Measurements from ENCODE around the gene RPL9. TPM values are rescaled to one million over a fixed set of nuclear protein-coding genes. Genes with fewer than 3 reads are reported as not detected.

Gene RPL9
- total and polyA plus RNA-seq, 2 of the 8 experiments (the other 6 are each of a cell fraction or from before 2014, with no cell fraction given): 1,161 to 1,184 TPM

DNA sequence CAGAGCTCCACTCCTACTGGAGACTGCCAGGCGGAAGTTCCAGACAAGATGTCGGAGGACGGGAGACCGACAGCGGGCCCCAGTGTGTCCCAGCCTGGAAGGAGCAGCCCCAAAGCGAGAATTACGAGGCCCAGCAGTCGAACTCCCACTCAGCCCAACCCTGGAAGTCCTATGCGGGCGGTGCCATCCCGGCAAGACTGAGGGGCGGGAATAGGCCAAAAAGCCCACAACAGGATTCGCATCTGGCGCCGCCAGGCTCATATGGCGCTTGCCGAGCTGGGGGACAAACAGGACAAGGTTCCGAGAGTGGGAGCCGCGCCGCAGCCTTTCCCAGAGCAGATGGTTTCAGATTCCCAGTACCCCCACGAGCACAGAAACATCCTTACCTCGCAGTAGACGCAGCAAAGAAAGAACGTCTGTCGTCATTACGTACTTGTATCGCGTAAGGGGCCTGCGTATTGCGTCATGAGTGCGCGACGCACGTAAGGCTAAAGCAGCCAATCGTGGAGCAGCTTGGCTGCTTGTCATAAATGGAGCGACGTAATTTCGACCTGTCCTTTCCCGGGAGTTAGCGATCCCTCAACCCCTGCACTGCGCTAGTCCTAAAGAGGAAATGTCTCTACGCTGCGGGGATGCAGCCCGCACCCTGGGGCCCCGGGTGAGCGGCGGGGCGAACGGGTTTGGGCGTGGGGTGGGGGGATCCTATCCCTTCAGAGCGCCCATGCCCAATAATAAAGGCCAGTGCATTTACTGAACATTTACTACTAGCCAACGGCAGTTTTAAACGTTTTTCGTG, at the start of gene RPL9, which contains the start of gene LIAS (continued):
- TF ChIP-seq, protein P1, sequence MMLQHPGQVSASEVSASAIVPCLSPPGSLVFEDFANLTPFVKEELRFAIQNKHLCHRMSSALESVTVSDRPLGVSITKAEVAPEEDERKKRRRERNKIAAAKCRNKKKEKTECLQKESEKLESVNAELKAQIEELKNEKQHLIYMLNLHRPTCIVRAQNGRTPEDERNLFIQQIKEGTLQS (IDR thresholded peaks at IDR 0.05; ENCODE audit: insufficient read depth, low read depth, low read length): peak; percentile 86
- TF ChIP-seq SUZ12 (IDR thresholded peaks at IDR 0.05; ENCODE audit: low read length): no peak
- peak; percentile 97 to 99 for TF ChIP-seq POLR2A (IDR thresholded peaks at IDR 0.05; ENCODE audit: control extremely low read depth in 1 of 2, low read depth in 2 of 2, low read length in 2 of 2)
- TF ChIP-seq, protein P2, sequence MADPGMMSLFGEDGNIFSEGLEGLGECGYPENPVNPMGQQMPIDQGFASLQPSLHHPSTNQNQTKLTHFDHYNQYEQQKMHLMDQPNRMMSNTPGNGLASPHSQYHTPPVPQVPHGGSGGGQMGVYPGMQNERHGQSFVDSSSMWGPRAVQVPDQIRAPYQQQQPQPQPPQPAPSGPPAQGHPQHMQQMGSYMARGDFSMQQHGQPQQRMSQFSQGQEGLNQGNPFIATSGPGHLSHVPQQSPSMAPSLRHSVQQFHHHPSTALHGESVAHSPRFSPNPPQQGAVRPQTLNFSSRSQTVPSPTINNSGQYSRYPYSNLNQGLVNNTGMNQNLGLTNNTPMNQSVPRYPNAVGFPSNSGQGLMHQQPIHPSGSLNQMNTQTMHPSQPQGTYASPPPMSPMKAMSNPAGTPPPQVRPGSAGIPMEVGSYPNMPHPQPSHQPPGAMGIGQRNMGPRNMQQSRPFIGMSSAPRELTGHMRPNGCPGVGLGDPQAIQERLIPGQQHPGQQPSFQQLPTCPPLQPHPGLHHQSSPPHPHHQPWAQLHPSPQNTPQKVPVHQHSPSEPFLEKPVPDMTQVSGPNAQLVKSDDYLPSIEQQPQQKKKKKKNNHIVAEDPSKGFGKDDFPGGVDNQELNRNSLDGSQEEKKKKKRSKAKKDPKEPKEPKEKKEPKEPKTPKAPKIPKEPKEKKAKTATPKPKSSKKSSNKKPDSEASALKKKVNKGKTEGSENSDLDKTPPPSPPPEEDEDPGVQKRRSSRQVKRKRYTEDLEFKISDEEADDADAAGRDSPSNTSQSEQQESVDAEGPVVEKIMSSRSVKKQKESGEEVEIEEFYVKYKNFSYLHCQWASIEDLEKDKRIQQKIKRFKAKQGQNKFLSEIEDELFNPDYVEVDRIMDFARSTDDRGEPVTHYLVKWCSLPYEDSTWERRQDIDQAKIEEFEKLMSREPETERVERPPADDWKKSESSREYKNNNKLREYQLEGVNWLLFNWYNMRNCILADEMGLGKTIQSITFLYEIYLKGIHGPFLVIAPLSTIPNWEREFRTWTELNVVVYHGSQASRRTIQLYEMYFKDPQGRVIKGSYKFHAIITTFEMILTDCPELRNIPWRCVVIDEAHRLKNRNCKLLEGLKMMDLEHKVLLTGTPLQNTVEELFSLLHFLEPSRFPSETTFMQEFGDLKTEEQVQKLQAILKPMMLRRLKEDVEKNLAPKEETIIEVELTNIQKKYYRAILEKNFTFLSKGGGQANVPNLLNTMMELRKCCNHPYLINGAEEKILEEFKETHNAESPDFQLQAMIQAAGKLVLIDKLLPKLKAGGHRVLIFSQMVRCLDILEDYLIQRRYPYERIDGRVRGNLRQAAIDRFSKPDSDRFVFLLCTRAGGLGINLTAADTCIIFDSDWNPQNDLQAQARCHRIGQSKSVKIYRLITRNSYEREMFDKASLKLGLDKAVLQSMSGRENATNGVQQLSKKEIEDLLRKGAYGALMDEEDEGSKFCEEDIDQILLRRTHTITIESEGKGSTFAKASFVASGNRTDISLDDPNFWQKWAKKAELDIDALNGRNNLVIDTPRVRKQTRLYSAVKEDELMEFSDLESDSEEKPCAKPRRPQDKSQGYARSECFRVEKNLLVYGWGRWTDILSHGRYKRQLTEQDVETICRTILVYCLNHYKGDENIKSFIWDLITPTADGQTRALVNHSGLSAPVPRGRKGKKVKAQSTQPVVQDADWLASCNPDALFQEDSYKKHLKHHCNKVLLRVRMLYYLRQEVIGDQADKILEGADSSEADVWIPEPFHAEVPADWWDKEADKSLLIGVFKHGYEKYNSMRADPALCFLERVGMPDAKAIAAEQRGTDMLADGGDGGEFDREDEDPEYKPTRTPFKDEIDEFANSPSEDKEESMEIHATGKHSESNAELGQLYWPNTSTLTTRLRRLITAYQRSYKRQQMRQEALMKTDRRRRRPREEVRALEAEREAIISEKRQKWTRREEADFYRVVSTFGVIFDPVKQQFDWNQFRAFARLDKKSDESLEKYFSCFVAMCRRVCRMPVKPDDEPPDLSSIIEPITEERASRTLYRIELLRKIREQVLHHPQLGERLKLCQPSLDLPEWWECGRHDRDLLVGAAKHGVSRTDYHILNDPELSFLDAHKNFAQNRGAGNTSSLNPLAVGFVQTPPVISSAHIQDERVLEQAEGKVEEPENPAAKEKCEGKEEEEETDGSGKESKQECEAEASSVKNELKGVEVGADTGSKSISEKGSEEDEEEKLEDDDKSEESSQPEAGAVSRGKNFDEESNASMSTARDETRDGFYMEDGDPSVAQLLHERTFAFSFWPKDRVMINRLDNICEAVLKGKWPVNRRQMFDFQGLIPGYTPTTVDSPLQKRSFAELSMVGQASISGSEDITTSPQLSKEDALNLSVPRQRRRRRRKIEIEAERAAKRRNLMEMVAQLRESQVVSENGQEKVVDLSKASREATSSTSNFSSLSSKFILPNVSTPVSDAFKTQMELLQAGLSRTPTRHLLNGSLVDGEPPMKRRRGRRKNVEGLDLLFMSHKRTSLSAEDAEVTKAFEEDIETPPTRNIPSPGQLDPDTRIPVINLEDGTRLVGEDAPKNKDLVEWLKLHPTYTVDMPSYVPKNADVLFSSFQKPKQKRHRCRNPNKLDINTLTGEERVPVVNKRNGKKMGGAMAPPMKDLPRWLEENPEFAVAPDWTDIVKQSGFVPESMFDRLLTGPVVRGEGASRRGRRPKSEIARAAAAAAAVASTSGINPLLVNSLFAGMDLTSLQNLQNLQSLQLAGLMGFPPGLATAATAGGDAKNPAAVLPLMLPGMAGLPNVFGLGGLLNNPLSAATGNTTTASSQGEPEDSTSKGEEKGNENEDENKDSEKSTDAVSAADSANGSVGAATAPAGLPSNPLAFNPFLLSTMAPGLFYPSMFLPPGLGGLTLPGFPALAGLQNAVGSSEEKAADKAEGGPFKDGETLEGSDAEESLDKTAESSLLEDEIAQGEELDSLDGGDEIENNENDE (IDR thresholded peaks at IDR 0.05; ENCODE audit: insufficient replicate concordance, low read length): no peak
- TF ChIP-seq SP4 (IDR thresholded peaks at IDR 0.05; ENCODE audit: low read length): no peak
- no peak for TF ChIP-seq CBX5 (IDR thresholded peaks at IDR 0.05; ENCODE audit: low read depth, low read length)
- no peak; the same call in 1 of the 2 replicates for TF ChIP-seq RBBP5 (IDR thresholded peaks at IDR 0.05; ENCODE audit: borderline replicate concordance, low read depth, low read length)
- TF ChIP-seq POLR2AphosphoS5 (IDR thresholded peaks at IDR 0.05; ENCODE audit: low read depth, low read length): peak; percentile 98

Data from H1 (cell line).